Mucosa of descending colon (tissue), 3 donors: ENCODE measurements around the gene SOCS6. TPM values are rescaled to one million over a fixed set of nuclear protein-coding genes. Genes with fewer than 3 reads are reported as not detected.

Source experiments
- ATAC-seq: fragments of 200-7000 bp; cut with Tn5 transposase; one replicate; pipeline ENCODE4 v1.9.1; 2020; ENCODE audit warnings: mild to moderate bottlenecking, moderate library complexity
- DNase-seq, 3 donors: peaks; one replicate each; pipeline ENCODE4 v3.0.0-alpha.2; 2020
- H3K36me3 ChIP-seq: fragments of 200-600 bp; one replicate; pipeline ENCODE4 v1.8.0; 2021; ENCODE audit warnings: low read depth, mild to moderate bottlenecking
- H3K4me1 ChIP-seq: fragments of 200-600 bp; one replicate; pipeline ENCODE4 v1.8.0; 2021; ENCODE audit warnings: low read depth, mild to moderate bottlenecking
- H3K4me3 ChIP-seq: fragments of 200-600 bp; one replicate; pipeline ENCODE4 v1.8.0; 2021; ENCODE audit warnings: mild to moderate bottlenecking
- H3K9me3 ChIP-seq: fragments of 200-600 bp; one replicate; pipeline ENCODE4 v1.8.0; 2021; ENCODE audit warnings: mild to moderate bottlenecking
- intact Hi-C, 2 donors: fragments of 100-400 bp; cut with DNase I in 1 of 2; cut with micrococcal nuclease in 1 of 2; formaldehyde crosslinking; loops; one replicate each; pipeline versions ENCODE4 v1.11.0 to v1.11.1; 2022; cut with DNase I, micrococcal nuclease
- total RNA-seq, 3 donors: library from RNA; stranded (reverse); fragmentation: NEBNext Ultra II Directional in 2 of 3; extraction: Animal tissue kit (Norgen Biotek cat#: 25700) in 2 of 3; gene quantifications; one replicate each; pipeline versions ENCODE4 v1.2.1 to v1.2.4, GENCODE V29; 2021 to 2023
- TF ChIP-seq, protein P1 (sequence below): fragments of 200-600 bp; IDR thresholded peaks from one replicate; pipeline ENCODE4 v1.8.0; 2022; ENCODE audit warnings: antibody characterized with exemption, mild to moderate bottlenecking
- donor health status: DM: no; HTN: no; CAD: no; lungs with moderate emphysema.
- donor health status: DM: no; HTN: no; CAD: no.
- donor health status: DM: no; HTN: yes; CAD: no.

Gene SOCS6
- total RNA-seq, 3 donors from 2014 or later, result 37.2 to 49.6 (median 39.7) TPM

DNA sequence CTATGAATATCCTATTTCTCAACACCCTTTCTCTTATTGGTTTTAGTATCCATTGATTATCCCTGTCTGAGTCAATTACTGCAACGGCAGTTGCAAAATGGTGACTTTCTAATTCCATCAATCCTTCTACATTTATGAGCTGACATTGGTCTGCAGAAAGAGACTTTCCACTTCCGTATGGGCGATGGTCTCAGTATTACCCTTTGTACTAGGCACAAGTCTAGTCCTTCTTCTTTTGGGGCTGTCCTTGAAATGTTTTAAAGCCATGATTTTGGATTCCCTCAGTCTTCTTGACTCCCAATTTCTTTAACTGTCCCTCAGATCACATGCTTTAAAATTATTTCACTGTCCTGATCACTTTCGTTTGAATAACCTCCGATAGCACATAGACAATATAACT, 32.7 kb upstream of the SOCS6 start:
- DNase-seq (no peak), ATAC-seq (no peak)
- H3K4me3 ChIP-seq, result no peak overlapping the region
- H3K4me1 ChIP-seq, result no peaks in the 10 kb centered on the region
- no peaks in the 10 kb centered on the region for H3K9me3 ChIP-seq
- TF ChIP-seq, protein P1, sequence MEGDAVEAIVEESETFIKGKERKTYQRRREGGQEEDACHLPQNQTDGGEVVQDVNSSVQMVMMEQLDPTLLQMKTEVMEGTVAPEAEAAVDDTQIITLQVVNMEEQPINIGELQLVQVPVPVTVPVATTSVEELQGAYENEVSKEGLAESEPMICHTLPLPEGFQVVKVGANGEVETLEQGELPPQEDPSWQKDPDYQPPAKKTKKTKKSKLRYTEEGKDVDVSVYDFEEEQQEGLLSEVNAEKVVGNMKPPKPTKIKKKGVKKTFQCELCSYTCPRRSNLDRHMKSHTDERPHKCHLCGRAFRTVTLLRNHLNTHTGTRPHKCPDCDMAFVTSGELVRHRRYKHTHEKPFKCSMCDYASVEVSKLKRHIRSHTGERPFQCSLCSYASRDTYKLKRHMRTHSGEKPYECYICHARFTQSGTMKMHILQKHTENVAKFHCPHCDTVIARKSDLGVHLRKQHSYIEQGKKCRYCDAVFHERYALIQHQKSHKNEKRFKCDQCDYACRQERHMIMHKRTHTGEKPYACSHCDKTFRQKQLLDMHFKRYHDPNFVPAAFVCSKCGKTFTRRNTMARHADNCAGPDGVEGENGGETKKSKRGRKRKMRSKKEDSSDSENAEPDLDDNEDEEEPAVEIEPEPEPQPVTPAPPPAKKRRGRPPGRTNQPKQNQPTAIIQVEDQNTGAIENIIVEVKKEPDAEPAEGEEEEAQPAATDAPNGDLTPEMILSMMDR, result no peak
- no peaks in the 10 kb centered on the region for H3K36me3 ChIP-seq
- intact Hi-C loops, result no loop called here

DNA sequence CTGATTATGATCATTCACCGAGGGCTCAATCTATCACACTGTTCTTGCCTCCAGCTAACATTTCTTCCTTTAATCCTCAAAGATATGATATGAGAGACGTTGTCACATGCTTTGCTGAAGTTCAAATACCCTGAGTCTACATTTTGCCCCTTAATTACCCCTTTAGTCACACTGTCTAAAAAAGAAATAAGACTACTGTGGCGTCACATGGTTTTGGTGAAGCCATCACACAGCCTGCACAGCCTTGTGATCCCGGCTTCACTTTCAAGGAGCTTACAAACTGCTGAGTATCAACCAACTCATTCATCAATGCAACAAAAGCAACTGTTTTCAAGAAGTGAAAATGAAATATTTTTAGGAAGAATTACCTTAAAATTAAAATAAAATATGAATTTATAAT, 31.9 kb upstream of the SOCS6 start:
- TF ChIP-seq, protein P1, result no peak
- Histone ChIP-seq H3K36me3 (no peaks in the 10 kb centered on the region), H3K9me3 (no peaks in the 10 kb centered on the region), H3K4me3 (no peak overlapping the region), H3K4me1 (no peaks in the 10 kb centered on the region)
- intact Hi-C loops, result no loop called here
- ATAC-seq (no peak), DNase-seq (no peak)

DNA sequence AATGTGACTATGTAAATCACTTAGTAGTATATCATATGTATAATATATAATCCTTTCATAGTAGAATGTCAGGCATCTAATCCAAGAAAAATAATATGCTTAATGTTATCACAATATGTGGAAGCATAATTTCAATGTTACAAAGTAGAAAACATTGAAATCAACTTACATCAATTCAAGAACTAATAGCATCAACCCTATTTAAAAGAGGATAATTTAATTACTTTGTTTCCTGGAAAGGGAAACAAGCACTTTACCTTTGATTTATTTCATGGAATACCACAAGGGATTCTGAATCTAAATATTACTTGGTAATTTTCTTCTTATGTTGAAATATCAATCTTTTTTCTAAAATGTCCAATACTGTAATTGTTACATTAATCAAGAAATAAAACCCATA, 30.6 kb upstream of the SOCS6 start:
- H3K9me3 ChIP-seq, result no peaks in the 10 kb centered on the region
- intact Hi-C loops, result no loop called here
- H3K4me3 ChIP-seq, result no peak overlapping the region
- H3K4me1 ChIP-seq, result no peaks in the 10 kb centered on the region
- TF ChIP-seq, protein P1, result no peak
- H3K36me3 ChIP-seq, result no peaks in the 10 kb centered on the region
- no peak for ATAC-seq
- no peak for DNase-seq

DNA sequence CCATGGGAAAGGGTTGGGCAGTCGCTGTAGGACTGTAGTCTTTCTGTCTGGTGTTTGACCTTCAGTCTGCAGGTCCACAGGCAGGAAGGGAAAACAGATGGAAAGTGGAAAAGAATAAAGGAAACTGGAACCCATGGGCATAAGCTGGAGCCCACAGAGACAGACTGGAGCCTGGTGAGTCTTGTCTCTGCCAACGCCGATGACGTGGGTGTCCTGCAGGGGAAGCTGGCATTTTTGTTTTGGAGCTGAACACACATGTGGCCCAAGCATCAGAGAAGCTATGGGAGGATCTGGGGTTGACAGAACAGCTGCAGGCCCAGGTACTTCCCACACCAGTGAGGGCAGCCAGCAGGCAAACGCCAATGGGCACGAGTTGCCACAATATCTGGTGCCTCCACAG, 28.2 kb upstream of the SOCS6 start:
- Histone ChIP-seq H3K4me3 (no peak overlapping the region), H3K9me3 (no peaks in the 10 kb centered on the region), H3K4me1 (no peaks in the 10 kb centered on the region), H3K36me3 (no peaks in the 10 kb centered on the region)
- ATAC-seq (no peak), DNase-seq (no peak)
- TF ChIP-seq, protein P1, result no peak
- intact Hi-C loops, result no loop called here

DNA sequence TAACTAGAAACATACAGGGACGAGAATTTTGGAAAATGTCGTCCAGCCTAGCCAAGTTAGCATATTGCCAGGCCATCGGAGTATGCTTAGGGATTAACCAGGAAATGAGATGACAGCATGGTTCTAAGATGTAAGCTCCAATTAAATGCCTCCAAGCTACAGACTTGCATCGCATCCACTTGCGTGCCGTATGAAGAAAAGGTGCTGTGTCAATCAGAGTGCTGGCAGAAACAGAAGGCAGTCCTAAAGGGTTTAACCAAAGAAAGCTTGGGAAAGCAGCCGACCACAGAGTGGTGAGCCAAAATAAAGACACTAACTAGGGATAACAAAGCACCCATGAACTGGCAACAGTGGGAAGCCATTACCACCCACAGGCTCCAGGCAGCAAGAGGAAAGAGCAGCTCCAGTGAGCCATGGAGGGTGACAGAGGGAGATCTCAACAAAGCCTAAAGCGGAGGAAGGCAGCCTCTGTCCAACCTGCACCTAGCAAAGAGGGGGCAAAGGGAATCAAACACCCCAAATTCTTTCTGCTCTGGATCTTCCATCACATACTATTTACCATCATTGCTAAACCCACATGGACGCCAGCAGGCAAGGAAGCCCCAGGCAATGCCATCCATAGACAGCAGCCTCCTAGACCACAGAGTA, 27.6 kb upstream of the SOCS6 start:
- no peak for DNase-seq
- TF ChIP-seq, protein P1, result no peak
- Histone ChIP-seq H3K4me3 (no peak overlapping the region), H3K4me1 (no peaks in the 10 kb centered on the region), H3K36me3 (no peaks in the 10 kb centered on the region), H3K9me3 (no peaks in the 10 kb centered on the region)
- no peak for ATAC-seq
- intact Hi-C loops, result no loop called here

DNA sequence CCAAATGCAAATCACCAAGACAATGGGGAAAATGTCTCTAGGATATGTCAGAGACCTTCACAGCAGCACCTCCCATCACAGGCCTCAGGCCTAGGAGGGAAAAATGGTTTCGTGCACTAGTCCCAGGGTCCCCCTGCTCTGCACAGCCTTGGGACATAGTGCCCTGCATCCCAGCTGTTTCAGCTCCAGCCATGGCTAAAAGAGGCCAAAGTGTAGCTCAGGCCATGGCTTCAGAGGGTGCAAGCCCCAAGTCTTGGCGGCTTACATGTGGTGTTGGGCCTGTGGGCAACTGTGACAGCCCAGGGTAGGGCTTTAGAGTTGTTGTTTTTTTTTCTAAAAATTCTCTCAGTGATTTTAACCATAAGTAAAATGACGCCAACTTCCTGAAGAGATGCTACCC, 25.5 kb upstream of the SOCS6 start:
- no peaks in the 10 kb centered on the region for H3K36me3 ChIP-seq
- no peaks in the 10 kb centered on the region for H3K4me1 ChIP-seq
- ATAC-seq (no peak), DNase-seq (no peak)
- TF ChIP-seq, protein P1, result no peak
- no peaks in the 10 kb centered on the region for H3K9me3 ChIP-seq
- intact Hi-C loops, result no loop called here
- H3K4me3 ChIP-seq, result no peak overlapping the region
